NCI-H1105 (cell line): ENCODE results near the gene GALE.
"Not testable (repeated sequence)": the region's sequence is repeated elsewhere in the genome, so short reads cannot be mapped to it uniquely, and the experiment has no call there.

Source experiments
- DNase-seq: peaks from one replicate; lab custom pipeline; 2025; lab: John Stamatoyannopoulos, UW

The GALE gene

DNA sequence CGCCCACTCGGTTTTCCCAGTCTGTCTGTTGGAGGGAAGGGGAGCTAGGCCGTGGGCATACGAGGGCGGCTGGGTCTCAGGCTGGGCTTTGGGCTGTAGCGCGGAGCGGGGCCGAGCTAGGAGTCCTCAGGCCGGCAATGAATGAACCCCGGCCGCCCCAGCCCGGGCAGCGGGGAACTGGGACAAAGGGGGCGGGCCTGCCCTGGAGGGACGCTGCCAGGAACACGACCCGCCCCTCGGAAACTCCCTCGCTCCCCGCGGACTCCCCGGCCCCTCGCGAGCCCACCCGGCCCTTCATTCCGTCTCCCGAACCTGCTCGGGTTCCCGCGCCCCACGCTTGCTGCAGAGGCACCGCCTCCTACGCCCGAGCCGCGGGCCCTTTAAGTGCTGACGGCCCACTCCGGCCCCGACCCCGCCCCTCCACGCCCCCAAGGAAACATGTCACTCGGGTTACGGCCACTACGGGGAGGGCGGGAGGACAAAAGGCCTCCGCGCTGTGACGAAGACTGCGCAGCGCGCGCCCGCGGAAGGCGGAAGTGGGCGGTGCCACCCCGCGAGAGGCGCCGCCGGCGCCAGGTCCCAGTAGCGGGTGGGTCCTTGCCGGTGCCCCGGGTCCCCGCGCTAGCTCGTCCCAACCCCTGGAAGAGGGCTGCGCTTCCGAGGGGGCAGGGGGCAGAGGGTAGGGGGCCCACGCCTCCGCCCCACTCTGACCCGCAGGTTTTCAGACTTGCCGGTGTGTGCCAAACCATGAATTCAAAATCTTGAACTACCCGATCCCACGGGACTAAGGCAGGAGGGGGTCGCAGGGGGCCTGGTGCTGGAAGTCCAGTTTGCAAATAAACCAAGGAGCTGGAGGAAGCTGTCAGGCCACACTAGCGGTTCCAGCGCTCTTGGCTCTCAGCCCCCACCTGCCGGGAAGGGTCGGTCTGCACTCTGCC lies at the start of gene GALE:
TSS of gene GALE (minus strand) at position 355 of the 938 bp plus-strand sequence. CDS start 1,747 bp downstream, outside the sequence.
- DNase-seq: peak; percentile 95

DNA sequence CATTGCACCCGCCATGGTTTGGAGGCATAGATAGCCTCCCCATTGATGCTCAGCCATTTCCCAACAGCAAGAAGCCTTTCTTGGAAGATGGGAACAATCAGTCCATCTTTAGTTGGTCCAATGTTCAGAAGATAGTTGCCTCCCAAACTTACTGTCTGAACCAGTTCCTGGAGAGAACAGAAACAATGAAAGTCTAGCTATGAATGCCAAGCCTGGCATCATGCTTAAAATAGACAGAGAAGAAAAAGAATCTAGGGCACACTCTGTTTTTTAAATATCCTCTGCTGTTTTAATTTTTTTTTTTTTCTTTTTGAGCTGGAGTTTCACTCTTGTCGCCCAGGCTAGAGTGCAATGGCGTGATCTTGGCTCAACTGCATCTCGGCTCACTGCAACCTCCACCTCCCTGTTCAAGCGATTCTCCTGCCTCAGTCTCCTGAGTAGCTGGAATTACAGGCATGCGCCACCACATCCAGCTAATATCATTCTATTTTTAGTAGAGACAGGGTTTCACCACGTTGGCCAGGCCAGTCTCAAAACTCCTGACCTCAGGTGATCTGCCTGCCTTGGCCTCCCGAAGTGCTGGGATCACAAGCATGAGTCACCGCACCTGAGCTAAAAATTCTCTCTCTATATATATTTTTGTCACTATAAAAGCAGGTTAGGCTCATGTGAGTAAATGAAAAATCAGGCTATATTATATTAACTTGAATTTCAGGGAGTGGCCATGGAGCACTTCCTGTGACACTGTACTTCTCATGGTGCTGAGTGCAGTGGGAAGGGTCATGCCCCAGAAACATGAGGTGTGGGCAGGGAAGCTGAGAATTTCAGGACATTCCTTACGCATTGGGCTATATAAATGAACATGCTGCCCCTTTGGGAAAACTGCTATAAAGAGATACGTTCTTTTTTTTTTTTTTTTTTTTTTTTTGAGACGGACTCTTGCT lies 48.4 kb upstream of the GALE start:
- DNase-seq: no peak

DNA sequence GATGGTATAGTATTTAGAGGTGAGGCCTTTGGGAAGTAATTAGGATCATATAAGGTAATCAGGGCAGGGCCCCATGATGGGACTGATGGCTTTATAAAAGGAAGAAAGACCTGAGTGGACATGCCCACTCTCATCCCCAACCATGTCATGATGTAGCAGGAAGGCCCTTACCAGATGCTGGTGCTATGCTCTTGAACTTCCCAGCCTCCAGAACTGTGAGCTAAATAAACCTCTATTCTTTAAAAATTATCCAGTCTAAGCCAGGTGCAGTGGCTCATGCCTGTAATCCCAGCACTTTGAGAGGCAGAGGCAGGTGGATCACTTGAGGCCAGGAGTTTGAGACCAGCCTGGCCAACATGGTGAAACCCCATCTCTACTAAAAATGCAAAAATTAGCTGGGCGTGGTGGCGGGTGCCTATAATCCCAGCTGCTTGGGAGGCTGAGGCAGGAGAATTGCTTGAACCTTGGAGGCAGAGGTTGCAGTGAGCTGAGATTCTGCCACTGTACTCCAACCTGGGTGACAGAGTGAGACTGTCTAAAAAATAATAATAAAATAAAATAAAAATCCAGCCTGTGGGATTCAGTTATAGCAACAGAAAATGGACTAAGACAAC lies 47.0 kb upstream of the GALE start:
- DNase-seq: not testable (repeated sequence)

DNA sequence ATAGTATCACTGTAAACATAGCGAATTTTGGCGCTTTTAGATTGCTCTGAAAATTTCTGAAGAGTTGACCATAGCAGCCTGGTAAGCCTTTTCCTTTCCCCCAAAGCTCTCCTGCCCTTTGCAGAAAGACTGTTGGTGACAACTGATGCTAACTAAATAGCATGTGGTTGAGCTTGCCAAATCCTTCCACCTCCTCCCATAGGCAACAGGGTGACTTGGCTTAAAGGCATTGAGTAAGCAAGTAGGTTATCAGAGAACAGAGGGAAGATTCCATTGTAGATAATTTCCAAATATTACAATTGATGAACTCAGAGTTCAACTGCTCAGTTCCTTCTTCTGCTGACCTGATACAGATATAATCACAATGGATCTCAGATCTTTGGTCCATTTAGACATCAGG lies 44.6 kb upstream of the GALE start:
- no peak for DNase-seq

DNA sequence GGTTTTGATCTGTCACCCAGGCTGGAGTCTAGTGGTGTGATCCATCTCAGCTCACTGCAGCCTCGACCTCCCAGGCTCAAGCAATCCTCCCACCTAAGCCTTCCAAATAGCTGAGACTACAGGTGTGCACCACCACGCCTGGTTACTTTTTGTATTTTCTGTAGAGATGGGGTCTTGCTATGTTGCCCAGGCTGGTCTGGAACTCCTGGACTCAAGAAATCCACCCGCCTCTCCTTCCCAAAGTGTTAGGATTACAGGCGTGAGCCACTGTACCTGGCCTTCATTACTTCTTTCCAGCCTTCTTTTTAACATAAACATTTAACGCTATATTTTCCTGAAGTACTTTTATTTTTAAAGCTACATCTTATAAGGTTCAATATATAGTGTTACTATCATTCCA lies 43.1 kb upstream of the GALE start:
- no peak for DNase-seq

DNA sequence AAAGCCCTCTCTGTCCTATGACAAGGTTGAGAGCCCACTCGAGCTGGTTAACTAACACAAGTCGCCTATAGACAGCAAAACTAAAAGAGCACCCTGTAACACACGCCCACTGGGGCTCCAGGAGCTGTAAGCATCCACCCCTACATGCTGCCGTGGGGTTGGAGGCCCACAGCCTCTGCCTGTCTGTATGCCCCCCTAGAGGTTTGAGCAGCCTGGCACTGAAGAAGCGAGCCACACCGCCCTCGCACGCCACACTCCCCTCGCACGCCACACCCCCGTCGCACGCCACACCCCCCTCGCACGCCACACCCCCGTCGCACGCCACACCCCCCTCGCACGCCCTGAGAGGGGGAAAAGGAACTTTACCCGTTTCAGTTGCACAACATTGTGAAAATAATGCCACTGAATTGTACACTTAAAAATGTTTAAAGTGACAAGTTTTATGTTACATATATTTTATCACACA lies 37.9 kb upstream of the GALE start:
- peak; percentile 47 for DNase-seq

DNA sequence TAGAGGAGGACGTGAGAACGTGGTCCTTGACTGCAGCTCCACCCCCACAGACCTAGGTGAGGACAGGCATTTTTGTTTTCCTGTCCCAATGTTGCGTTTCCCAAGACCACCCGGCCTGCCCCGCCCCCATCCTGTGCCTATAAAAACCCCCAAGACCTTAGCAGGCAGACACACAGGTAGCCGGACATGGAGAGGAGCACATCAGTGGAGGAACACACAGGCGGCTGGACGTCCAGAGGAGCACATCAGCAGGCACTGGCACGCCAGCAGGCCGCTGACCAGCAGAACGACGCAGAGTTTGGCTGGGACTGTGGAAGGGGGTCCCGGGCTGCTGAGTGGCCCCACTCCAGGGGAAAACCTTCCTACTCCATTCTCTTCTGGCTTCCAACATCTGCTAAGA lies 37.4 kb upstream of the GALE start:
- DNase-seq: no peak

DNA sequence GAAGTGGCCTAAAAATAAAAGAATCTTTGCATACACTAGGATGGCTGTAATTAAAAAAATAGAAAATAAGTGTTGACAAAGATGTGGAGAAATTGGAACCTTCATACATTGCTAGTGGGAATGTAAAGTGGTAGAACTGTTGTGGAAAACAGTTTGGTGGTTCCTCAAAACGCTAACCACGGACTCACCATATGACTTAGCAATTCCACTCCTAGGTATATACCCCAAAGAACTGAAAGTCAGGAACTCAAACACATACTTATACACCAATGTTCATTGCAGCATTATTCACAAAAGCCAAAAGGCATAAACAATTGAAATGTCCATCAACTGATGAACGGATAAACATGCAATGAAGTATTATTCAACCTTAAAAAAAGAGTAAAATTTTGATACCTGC lies 35.5 kb upstream of the GALE start:
- no peak for DNase-seq

DNA sequence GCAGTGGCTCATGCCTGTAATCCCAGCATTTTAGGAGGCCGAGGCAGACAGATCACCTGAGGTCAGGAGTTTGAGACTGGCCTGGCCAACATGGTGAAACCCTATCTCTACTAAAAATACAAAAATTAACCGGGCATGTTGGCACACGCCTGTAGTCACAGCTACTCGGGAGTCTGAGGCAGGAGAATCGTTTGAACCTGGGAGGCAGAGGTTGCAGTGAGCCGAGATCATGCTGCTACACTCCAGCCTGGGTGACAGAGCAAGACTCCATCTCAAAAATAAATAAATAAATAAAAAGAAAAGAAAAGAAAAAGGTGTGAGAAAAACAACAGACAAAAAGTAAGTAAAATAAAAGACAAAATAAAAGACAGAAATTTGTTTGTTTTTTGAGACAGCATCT lies 33.6 kb upstream of the GALE start:
- DNase-seq: not testable (repeated sequence)

DNA sequence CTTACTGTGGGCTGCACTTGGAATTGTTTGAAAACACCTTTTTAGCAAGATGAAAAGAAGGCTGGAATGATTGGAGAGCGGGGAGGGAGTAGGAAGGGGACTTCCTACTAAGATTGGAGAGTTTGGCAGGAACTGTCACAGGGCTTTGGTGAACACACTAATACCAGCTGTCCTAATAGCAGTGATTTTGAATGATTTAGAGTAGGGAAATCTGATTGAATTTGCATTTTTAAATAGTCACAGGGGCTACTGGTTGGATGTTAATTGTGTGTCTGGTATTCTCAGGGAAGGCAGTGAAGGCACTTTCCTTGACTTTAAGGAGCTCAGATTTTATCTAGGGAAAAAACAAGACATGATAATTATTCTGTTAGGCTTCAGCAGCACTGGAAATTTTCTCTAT lies 27.2 kb upstream of the GALE start:
- no peak for DNase-seq

DNA sequence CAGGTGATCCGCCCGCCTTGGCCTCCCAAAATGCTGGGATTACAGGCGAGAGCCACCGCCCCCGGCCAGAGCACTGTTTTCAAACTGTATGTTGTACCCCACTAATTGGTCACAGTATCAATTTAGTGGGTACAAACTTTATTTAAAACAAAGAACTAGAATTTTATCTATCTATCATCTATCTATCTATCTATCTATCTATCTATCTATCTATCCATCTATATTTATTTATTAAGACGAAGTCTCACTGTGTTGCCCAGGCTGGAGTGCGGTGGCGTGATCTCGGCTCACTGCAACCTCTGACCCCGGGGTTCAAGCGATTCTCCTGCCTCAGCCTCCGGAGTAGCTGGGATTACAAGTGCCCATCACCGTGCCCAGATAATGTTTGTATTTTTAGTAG lies 26.0 kb upstream of the GALE start:
- DNase-seq: not testable (repeated sequence)

DNA sequence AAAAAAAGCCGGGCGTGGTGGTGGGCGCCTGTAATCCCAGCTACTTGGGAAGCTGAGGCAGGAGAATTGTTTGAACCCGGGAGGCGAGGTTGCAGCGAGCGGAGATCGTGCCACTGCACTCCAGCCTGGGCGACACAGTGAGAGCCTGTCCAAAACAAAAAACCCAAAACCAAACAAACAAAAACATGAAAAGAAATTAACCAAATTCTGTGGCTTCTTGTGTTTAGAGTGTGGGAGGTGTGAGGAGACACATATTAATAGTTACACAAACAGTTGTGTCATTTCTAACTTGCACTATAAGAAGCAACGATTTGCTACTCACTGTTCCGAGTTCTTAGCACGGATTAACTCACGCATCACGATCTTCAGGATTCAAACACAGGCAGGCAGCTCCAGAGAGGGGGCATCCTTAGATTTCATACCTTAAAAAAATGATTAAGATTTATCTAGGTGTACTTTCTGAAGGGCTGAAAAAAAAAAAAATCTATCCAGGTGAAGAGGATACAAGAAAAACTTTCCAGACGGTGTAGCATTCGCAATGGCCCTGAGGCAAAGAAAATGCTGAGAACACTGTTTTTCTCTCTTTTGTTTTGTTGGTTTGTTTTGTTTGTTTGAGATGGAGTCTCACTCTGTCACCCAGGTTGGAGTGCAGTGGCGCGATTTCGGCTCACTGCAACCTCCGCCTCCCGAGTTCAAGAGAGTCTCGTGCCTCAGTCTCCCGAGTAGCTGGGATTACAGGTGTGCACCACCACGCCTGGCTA lies 25.4 kb upstream of the GALE start:
- DNase-seq: no peak

DNA sequence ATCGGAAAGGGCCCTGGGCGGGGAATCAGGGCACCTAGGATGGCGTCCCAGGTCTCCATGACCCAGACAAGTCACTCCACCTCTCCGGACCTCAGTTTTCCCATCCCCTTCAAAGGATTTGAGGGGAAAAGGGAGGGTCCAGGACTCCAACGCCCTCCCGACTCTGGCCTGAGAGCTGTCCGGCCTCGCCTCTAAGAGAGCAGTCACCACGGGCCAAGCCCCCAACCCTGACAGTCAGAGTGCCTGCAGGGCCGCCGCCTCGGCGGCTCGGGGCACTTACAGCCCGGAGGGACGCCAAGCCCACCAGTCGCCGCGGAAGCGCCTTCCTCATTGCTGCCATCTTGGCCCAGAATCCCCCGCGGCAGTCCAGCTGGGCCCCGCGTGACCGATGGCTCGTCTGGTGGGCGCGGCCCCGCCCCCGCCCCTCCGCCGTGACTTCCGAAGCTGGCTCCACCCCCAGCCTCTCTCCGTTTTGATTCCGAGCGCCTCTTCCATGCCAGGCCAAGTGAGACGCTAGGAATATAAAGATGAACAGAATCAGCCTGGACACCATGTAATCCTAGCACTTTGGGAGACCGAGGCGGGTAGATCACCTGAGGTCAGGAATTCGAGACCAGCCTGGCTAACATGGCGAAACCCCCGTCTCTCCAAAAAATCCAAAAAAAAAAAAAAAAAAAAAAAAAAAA lies 24.7 kb upstream of the GALE start, which contains the start of gene HMGCL:
TSS of gene HMGCL (minus strand) at position 354 of the 686 bp plus-strand sequence. CDS start at position 340, 14 bp downstream.
- peak; percentile 90 for DNase-seq

DNA sequence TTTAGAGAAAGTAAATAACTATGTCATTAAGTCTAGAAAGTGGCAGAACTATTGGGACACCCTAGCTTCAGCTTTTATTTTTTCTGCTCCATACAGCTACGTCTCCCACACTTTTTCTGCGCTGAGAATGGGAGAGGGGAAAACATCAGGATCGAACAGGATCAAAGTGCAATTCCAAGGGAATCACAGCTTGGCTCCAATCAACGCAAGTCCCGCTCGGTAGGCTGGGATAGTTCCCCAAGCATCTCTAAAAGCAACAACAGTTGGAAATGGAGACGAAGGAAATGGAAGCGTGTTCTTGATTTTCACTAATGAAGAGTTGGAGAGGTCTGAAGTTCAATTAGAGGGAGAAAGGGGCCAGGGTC lies 24.1 kb upstream of the GALE start:
- no peak for DNase-seq

DNA sequence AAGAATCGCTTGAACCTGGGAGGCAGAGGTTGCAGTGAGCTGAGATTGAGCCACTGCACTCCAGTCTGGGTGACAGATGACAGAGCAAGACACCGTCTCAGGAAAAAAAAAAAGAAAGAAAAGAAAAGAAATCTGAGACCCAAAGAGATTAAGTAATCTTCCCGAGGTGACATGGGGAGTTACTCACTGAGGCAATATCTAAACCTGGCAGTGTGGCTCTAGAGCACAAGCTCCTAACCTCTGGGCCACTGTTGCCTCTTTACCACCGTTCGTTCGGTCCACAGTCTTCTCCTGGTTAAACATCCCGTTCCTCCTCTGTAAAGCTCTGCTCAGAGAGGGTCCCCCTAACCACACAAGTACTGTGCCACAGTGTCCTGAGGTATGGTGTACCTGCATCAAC lies 23.2 kb upstream of the GALE start:
- no peak for DNase-seq

DNA sequence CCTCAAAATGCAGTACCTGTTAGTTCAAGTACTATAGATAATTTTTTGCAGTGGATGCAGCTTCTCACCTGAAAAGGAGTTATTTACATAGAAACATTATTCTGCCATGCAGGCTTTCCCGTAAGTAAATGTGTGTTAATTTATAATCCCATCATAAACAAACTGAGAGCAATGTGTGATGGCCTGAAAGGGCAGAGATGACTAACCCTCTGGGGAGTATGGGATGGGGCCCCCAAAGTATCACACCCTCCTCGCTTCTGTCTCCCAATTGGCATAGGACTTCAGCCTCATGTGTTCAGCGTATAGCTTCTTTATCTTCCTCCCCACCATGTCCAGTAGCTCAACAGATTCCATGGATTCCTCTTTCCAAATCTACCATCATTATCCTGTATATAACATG lies 17.1 kb upstream of the GALE start:
- no peak for DNase-seq

DNA sequence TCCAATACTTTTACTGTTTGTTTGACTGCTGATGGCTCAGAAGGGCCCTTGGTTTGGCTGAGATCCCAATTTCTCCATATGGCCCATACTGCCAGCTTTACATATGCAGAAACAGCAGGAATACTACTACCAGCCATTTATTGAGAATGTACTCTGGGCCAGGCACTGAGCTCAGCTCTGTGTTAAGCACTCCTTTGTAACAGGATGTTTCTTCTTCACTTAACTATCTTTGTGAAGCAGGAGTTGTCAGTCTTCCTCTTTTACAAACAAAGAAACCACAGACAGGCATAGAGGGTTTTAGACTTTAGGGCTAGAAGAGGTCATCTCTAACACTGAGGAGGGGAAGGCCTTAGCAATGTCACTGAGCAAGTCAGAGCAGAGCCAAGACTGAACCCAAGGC lies 16.4 kb upstream of the GALE start:
- no peak for DNase-seq

DNA sequence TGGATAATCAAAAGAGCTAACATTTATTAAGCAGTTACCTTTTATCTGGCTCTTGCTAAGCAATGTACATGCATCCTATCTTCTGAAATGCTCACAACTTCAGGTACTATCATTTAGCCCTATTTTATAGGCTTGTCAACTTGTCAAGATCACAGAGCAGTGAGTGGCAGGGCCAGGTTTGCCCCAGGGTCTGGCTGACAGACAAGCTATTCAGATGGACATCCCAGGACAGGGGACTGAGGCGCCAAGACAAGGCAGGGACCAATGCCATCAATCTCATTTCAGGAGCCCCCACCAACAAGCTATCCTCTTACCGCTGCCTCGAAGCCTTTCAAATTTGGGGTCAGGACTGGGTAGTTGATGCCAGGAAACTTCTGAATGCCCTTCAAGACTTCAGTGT lies 15.8 kb upstream of the GALE start:
- no peak for DNase-seq

DNA sequence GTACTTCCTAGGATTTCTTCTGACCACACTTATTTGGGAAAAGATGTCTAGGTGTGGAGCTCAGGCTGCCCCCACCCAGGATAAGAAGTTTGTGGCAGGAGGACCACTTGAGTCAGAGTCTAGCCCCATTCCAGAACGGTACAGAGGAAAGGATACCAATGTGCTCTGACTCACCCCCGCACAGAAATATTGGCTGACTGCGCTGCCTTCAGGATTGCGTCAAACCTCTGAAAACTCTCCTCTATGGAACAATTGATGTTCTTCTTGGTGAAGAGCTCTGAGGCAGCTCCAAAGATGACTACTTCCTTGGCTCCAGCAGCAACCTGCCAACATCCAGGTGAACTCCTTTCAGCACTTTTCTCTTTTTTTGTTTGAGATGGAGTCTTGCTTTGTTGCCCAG lies 13.5 kb upstream of the GALE start:
- DNase-seq: no peak

DNA sequence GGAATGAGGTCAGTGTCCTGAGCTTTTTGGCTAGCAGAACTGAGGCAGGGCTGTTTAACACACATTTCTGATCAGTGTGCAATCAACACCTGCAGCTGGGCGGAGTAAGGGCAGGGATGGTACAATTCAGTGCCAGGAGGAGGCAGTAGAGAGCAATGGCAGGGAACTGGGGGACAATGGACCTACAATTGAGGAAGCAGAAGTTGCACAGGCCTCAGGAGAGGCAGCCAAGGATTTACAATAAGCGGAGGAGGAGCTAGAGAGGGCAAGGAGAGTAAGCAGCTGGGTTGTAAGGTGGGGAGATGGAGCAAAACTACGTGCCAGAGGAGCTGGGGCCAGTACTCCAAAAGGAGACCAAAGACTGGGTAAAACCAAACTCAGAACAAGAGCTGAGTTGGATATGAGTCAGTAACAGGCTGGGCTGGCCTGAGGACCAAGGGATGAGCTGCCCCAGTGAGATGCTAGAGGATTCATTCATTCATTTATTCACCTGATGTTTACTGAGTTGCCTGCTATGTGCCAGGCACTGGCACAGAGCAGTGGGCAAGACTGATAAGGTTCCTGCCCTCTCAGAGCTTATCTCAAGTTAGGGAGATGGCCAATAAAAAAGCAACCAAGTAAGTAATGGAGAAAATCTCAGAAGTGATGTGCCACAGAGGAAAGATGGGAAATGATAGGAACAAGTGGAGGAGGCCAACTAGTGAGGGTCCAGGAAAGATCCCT lies 10.4 kb upstream of the GALE start:
- no peak for DNase-seq
